ENCODE measurements around the gene SARS1. TPM values are rescaled to one million over a fixed set of nuclear protein-coding genes. Genes with fewer than 3 reads are reported as not detected.
"Not testable (repeated sequence)": the region's sequence is repeated elsewhere in the genome, so short reads cannot be mapped to it uniquely, and the experiment has no call there.

Gene SARS1
- total RNA-seq, 1 donor from 2014 or later = 194 TPM

DNA sequence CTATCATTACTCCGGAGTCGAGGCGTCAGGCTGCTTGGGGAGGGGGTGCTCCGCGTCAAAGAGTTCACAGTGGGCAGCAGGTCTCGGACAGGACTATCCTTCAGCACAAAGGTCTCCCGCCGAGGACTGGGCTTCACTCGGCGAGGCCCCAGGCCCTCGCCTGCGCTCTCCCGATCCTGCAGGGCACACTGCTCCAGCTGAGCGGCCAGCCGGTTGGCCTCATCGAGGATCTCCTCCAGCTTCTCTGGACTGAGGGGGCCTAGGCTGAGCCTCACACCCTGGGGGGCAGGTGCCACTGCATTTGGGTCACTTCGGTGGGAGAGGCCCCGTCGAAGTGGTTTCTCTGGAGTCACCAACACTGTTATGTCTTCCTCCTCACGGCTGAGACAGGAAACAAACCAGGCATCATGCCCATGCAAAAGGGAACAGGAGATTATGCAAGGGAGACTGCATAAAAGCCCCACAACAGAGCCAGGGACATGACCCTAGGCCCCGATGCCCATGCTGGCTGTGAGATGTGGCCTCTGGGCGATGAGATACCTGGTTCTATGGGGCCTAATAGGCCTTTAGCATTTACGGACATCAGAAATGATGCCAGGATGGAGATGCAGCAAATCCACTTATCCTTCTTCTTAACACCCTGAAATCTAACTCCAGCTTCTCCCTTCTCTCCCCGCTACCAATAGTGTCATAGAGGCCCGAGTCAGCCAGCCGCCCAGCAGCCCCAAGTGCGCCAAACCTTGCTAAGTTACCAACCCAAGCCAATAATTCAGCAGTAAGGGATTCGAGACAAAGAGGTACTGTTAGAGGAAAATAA is 68.2 kb downstream of the SARS1 start:
- Histone ChIP-seq H3K27me3 (no peaks in the 10 kb centered on the region), H3K36me3 (no peaks in the 10 kb centered on the region), H3K4me3 (peak overlapping the region; percentile 75), H3K9me3 (no peaks in the 10 kb centered on the region), H3K27ac (peak overlapping the region; percentile 42), H3K4me1 (peaks cover 29% of the 10 kb centered on the region)
- intact Hi-C loops (cut with DNase I) = loop anchor here (5.0 kb wide), 1 partner anchor 115 kb away; the partner anchor contains the start of gene SORT1
- DNase-seq (no peak), ATAC-seq (no peak)
- TF ChIP-seq, protein P1, sequence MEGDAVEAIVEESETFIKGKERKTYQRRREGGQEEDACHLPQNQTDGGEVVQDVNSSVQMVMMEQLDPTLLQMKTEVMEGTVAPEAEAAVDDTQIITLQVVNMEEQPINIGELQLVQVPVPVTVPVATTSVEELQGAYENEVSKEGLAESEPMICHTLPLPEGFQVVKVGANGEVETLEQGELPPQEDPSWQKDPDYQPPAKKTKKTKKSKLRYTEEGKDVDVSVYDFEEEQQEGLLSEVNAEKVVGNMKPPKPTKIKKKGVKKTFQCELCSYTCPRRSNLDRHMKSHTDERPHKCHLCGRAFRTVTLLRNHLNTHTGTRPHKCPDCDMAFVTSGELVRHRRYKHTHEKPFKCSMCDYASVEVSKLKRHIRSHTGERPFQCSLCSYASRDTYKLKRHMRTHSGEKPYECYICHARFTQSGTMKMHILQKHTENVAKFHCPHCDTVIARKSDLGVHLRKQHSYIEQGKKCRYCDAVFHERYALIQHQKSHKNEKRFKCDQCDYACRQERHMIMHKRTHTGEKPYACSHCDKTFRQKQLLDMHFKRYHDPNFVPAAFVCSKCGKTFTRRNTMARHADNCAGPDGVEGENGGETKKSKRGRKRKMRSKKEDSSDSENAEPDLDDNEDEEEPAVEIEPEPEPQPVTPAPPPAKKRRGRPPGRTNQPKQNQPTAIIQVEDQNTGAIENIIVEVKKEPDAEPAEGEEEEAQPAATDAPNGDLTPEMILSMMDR (IDR thresholded peaks at IDR 0.05) = no peak

DNA sequence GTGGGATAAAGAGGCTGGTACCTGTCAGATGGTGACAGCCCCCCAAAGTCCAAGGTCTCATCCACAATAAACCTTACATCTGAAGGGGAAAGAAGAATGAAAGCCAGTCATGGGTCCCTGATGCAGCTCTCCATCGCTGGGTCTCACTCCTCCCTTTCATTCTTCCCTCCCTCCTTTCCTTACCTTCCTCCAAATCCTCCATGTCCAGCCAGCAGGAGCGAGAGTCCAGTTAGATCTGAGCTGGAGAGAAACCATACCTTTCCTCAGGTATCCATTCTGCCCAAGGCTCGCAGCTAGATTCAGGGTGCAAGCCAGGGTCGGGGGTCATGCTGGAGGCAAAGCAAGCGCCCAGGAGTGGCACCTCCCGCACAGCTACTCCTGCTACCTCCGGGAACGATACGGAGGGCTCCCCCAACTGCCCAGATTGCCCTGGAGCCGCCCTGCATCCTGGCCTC is 68.8 kb downstream of the SARS1 start:
- TF ChIP-seq, protein P1 (IDR thresholded peaks at IDR 0.05) = no peak
- ATAC-seq = no peak
- peak overlapping the region; percentile 86 for H3K27ac ChIP-seq
- no peak for DNase-seq
- H3K36me3 ChIP-seq = no peaks in the 10 kb centered on the region
- peak overlapping the region; percentile 75 for H3K4me3 ChIP-seq
- H3K9me3 ChIP-seq = no peaks in the 10 kb centered on the region
- intact Hi-C loops (cut with DNase I) = loop anchor here (5.0 kb wide), 1 partner anchor 115 kb away; the partner anchor contains the start of gene SORT1
- H3K27me3 ChIP-seq = no peaks in the 10 kb centered on the region
- H3K4me1 ChIP-seq = peaks cover 23% of the 10 kb centered on the region

DNA sequence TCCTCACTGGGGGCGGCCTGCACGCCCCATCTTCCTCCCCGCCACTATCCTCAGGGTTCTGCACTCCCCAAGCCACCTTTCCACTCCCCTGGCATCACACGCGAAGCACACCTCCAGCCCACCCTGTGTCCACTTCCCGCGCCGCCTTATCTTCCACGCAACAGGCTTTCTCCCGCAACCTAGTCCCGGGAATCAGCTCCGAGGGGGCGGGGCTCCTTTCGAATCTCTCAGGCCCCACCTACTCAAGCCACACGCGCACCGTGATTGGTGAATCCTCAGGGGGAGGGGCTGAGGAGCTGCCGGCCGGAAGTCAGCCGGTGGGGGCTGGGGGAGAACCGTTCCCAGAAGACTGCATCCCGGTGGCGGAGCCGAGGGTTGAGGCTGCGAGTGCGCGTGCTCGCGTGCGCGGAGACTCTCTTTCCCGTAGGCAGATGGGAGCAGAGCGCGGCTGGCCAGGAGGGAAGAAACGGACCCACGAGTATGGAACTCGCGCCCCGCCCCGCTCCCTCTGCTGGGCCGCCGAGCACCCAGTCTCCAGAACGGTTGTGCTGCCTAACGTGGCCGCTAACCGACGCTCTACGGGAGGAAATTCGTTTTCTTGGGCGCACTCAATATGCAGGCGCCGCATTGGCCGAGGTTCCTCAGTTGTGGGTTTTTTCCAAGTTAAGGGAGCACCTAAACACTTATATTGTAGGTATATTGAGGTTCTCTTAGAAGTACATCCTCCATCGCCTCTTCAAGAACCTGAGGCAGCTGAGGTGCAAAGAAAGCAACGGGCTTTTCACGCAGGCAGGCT is 69.4 kb downstream of the SARS1 start, which contains the start of gene PSRC1:
PSRC1 (minus strand) TSS at position 194 of the 796 bp plus-strand sequence.
- DNase-seq (peak; percentile 97), ATAC-seq (peak; percentile 99)
- H3K36me3 ChIP-seq = no peaks in the 10 kb centered on the region
- peak within 1 kb of the TSS; percentile 86 for H3K27ac ChIP-seq
- peaks cover 20% of the 10 kb centered on the region for H3K4me1 ChIP-seq
- H3K27me3 ChIP-seq = no peaks in the 10 kb centered on the region
- TF ChIP-seq, protein P1 (IDR thresholded peaks at IDR 0.05) = peak; percentile 55
- H3K4me3 ChIP-seq = peak within 1 kb of the TSS; percentile 75
- no peaks in the 10 kb centered on the region for H3K9me3 ChIP-seq
- intact Hi-C loops (cut with DNase I) = loop anchor here (5.0 kb wide), 1 partner anchor 114 kb away; the partner anchor contains the start of gene SORT1

DNA sequence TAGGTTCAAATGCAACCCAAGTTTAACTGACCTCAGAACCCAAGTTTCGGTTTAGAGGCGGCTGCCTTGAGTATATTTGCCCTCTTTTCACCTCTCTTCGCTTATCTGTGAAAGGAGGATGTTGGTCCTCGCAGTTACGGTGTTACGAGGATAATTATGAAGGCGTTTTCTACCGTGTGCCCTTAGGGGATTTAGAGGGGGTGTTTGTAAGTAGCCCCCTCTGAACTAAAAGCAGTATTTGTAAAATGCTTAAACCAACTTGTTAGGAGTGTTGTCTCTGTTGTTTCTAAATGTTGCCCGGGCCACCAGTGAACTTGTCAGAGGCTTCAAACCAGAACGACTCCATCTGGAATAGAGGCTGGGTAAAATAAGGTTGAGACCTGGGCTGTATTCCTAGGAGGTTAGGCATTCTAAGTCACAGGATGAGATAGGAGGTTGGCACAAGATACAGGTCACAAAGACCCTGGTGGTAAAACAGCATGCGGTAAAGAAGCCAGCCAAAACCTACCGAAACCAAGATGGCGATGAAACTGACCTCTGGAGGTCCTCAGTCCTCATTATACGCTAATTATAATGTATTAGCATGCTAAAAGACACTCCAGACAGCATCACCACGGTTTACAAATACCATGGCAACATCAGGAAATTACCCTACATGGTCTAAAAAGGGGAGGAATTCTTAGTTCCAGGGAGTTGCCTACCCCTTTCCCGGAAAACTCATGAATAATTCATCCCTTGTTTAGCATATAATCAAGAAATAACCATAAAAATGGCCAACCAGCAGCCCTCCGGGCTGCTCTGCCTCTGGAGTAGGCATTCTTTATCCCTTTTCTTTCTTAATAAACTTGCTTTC is 70.3 kb downstream of the SARS1 start:
- intact Hi-C loops (cut with DNase I) = loop anchor here (5.0 kb wide), 1 partner anchor 113 kb away; the partner anchor contains the start of gene SORT1
- Histone ChIP-seq H3K27ac (peak overlapping the region; percentile 86), H3K9me3 (no peaks in the 10 kb centered on the region), H3K4me1 (peaks cover 20% of the 10 kb centered on the region), H3K27me3 (no peaks in the 10 kb centered on the region), H3K4me3 (peak overlapping the region; percentile 75), H3K36me3 (no peaks in the 10 kb centered on the region)
- ATAC-seq (no peak), DNase-seq (no peak)
- TF ChIP-seq, protein P1 (IDR thresholded peaks at IDR 0.05) = no peak

DNA sequence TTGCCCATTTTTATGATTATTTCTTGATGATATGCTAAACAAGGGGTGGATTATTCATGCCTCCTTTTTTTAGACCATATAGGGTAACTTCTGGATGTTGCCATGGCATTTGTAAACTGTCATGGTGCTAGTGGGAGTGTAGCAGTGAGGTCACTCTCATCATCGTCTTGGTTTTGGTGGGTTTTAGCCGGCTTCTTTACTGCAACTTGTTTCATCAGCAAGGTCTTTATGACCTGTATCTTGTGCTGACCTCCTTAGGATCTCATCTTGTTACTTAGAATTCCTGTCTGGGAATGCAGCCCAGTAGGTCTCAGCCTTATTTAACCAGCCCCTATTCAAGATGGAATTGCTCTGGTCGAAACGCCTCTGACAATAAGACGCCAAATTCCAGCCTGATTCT is 73.0 kb downstream of the SARS1 start:
- H3K27me3 ChIP-seq; H3K27ac ChIP-seq; H3K36me3 ChIP-seq; DNase-seq; H3K9me3 ChIP-seq; H3K4me3 ChIP-seq; ATAC-seq; intact Hi-C loops (cut with DNase I): not testable (repeated sequence)
- peaks cover 16% of the 10 kb centered on the region for H3K4me1 ChIP-seq

Other genes starting within 250 kb of the SARS1 start
- 14.7 TPM for gene WDR47, start 171.8 kb upstream of the SARS1 start, total RNA-seq
- 41.1 TPM for gene TAF13, start 137.9 kb upstream of the SARS1 start, total RNA-seq
- gene TMEM167B, start 123.2 kb upstream of the SARS1 start, total RNA-seq = 49.7 TPM
- 5.6 TPM for gene ELAPOR1, start 99.8 kb upstream of the SARS1 start, total RNA-seq
- 7.4 TPM for gene CELSR2, start 35.6 kb downstream of the SARS1 start, total RNA-seq
- gene PSRC1, start 69.2 kb downstream of the SARS1 start, total RNA-seq = 2.9 TPM
- 3.6 TPM for gene MYBPHL, start 93.1 kb downstream of the SARS1 start, total RNA-seq
- 183 TPM for gene SORT1, start 184.0 kb downstream of the SARS1 start, total RNA-seq
- gene PSMA5, start 212.5 kb downstream of the SARS1 start, total RNA-seq = 67.8 TPM